ENCODE measurements around the gene ANG.
A peak's percentile ranks its signal among the peaks of the same experiment; 100 is the strongest.
"Not testable (repeated sequence)": the region's sequence is repeated elsewhere in the genome, so short reads cannot be mapped to it uniquely, and the experiment has no call there.

The ANG gene

GRCh38 chr14:20698934-20699333 is 10.4 kb downstream of the ANG start:
- no peak for TF ChIP-seq CTCF (conservative IDR thresholded peaks at IDR 0.05; ENCODE audit: low read depth, low read length)
- no peak overlapping the region for H3K4me3 ChIP-seq (ENCODE audit: low read depth, low read length)
- DNase-seq (ENCODE audit: low read depth), result no peak

DNA sequence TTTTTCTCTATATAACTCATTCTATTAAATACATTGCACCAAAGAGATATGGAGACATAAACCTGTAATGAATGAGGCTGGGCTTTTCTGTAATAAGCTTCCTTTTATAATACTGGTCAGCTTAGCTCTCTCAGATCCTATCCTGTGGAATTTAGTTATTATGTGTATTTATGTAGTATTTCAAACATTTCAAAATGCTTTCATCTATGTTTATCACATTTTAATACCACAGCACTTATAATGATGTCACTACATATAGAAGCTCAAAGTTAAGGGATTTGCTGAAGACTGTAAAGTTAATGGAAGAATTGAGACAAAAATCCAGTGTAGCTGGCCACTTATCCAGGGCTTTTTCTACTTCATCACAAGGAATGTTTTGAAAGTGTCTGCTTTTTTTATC is 11.4 kb downstream of the ANG start:
- no peak for DNase-seq (ENCODE audit: low read depth)
- no peak overlapping the region for H3K4me3 ChIP-seq (ENCODE audit: low read depth, low read length)
- TF ChIP-seq CTCF (conservative IDR thresholded peaks at IDR 0.05; ENCODE audit: low read depth, low read length), result no peak

DNA sequence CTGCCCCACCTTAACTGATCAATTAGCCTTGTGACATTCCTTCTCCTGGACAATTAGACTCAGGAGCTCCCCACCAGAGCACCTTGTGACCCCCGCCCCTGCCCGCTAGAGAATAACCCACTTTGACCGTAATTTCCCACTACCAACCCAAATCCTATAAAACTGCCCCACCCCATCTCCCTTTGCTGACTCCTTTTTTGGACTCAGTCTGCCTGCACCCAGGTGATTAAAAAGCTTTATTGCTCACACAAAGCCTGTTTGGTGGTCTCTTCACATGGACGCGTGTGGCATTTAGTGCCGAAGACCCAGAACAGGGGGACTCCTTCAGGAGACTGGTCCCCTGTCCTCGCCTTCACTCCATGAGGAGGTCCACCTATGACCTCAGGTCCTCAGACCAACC is 12.4 kb downstream of the ANG start:
- DNase-seq (ENCODE audit: low read depth); H3K4me3 ChIP-seq (ENCODE audit: low read depth, low read length): not testable (repeated sequence)

DNA sequence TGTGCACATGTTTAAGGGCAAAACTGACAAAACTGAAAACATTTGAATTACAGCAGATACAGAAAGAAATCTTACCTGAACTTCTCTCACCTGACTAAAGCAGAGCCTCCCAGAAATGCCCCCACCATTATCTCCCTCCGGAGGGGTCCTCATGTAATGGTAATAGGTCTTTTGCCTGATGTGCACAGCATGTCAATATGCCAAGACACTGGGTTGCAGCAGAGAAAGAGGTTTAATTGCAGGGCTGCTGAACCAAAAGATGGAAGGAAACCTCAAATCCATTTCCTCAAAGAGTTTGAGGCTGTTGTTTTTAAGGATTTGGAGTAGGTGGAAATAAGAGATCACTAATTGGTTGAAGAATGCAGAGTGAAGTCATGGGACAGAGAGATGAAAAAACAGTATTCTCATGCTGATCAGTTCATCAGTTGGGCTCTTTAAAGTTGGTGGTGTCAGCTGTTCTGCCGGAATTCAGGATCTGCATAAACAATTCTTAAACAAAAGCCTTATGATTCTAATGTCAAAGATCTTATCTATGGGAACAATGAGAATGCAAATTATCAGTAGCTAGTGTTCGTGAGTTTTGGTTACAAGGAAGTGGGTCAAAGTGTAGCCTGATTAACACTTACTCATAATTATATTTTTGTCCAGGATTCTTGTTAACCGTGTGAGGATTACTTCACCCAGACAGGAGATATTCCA is 18.2 kb downstream of the ANG start:
- TF ChIP-seq CTCF (conservative IDR thresholded peaks at IDR 0.05; ENCODE audit: low read depth, low read length), result no peak
- DNase-seq (ENCODE audit: low read depth), result peak; percentile 8
- no peak overlapping the region for H3K4me3 ChIP-seq (ENCODE audit: low read depth, low read length)

- no peak for TF ChIP-seq CTCF (conservative IDR thresholded peaks at IDR 0.05; ENCODE audit: low read depth, low read length)
- H3K4me3 ChIP-seq (ENCODE audit: low read depth, low read length), result no peak overlapping the region
- DNase-seq (ENCODE audit: low read depth), result peak; percentile 44
Measured at GRCh38 chr14:20707622-20708021, 19.1 kb downstream of the ANG start.

DNA sequence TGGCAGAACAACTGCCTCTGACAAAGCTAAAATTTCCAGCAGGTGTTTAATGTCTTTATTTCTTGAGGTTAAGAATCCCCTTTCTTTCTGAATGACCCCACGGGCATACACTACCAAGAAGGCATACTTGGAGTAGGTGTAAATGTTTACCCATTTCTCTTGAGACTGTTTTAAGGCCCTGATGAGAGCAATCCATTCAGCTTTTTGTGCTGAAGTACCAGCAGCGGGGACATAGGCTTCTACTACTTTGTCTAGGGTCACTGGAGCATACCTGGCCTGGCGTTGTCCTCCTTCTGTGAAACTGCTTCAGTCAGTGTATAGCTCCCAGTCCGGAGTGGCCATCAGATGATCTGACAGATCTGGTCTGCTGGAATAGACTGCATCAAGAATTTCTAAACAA is 22.7 kb downstream of the ANG start:
- no peak for DNase-seq (ENCODE audit: low read depth)
- H3K4me3 ChIP-seq (ENCODE audit: low read depth, low read length), result no peak overlapping the region
- no peak for TF ChIP-seq CTCF (conservative IDR thresholded peaks at IDR 0.05; ENCODE audit: low read depth, low read length)

GRCh38 chr14:20711685-20712084 is 23.1 kb downstream of the ANG start:
- H3K4me3 ChIP-seq (ENCODE audit: low read depth, low read length), result no peak overlapping the region
- TF ChIP-seq CTCF (conservative IDR thresholded peaks at IDR 0.05; ENCODE audit: low read depth, low read length), result no peak
- no peak for DNase-seq (ENCODE audit: low read depth)

Data from choroid plexus epithelial cell (primary cell).